ENCODE measurements around the gene SKI. TPM values are rescaled to one million over a fixed set of nuclear protein-coding genes. Genes with fewer than 3 reads are reported as not detected.

Gene SKI
- total and polyA plus RNA-seq, 9 of the 15 experiments (the other 6 are each of a cell fraction or from before 2014, with no cell fraction given) = 0.10 to 60.5 (median 4.6) TPM

DNA sequence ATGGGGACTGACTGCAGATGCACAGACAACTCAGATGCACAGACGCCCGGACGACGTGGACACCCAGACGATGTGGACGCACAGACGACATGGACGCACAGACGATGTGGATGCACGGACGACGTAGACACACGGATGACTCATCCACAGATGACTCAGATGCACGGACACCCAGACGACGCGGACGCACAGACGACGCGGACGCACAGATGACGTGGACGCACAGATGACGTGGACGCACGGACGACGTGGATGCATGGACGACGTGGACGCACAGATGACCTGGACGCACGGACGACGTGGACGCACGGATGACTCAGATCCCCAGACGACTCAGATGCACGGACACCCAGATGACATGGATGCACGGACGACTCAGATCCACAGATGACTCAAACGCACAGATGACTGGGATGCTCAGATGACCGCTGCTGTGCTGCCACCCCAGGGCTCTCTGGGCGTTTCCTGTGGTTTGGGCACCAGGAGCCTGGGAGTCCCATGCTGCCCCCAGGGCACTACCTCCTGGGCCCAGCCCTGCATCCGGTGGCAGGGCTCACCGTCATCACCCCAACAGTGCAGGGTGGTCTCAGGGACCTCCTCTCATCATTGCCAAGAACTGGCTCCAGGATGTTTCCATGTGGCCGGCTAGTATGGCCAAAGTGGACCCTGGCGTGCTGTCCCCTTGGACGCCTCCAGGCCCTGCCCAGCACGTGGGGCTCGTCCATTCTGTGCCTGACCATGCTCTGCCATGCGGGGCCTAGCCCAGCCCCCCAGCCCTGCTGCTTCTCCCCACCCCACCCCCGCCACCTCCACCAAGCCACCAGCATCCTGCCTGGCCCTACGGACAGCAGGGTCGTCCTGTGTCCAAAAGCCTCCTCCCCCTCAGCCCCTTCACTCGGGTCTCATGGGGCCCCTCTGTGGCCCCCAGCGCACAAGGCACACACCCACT, 47.5 kb upstream of the SKI start (continued):
- no peak for TF ChIP-seq GTF2B (IDR thresholded peaks at IDR 0.05; ENCODE audit: extremely low read depth, insufficient read length)
- peak in 1 of 2 experiments; percentile 96; a peak in 2 of 4 replicates for TF ChIP-seq CSDE1 (IDR thresholded peaks at IDR 0.05)
- TF ChIP-seq ZBTB17 (CRISPR knock-in tag; IDR thresholded peaks at IDR 0.05) = peak; percentile 95
- TF ChIP-seq CHD2 (IDR thresholded peaks at IDR 0.05; ENCODE audit: low read depth, low read length) = no peak
- no peak for TF ChIP-seq BRCA1 (IDR thresholded peaks at IDR 0.05)
- TF ChIP-seq BRCA1 (CRISPR knock-in tag; IDR thresholded peaks at IDR 0.05) = peak; percentile 55; the same call in 1 of the 2 replicates
- no peak for TF ChIP-seq RAD51 (IDR thresholded peaks at IDR 0.05; ENCODE audit: borderline replicate concordance, low read depth)
- TF ChIP-seq ZNF766 (CRISPR knock-in tag; conservative IDR thresholded peaks at IDR 0.05) = no peak
- peak; percentile 77 for TF ChIP-seq TRIM28 (IDR thresholded peaks at IDR 0.05)
- no peak for TF ChIP-seq CHCHD3 (CRISPR knock-in tag; IDR thresholded peaks at IDR 0.05)
- TF ChIP-seq ZNF436 (CRISPR knock-in tag; IDR thresholded peaks at IDR 0.05) = no peak
- TF ChIP-seq NCOA2 (IDR thresholded peaks at IDR 0.05; ENCODE audit: partially characterized antibody in 2 of 2) = no peak
- no peak for TF ChIP-seq THRA (IDR thresholded peaks at IDR 0.05)
- peak; percentile 87 for TF ChIP-seq EP300 (IDR thresholded peaks at IDR 0.05; ENCODE audit: low read length)
- TF ChIP-seq MAZ (CRISPR knock-in tag; conservative IDR thresholded peaks at IDR 0.05 in 1 of 2, IDR thresholded peaks at IDR 0.05 in 1 of 2) = no peak
- peak; percentile 98 for TF ChIP-seq TAF9B (IDR thresholded peaks at IDR 0.05; ENCODE audit: partially characterized antibody)
- TF ChIP-seq DMBX1 (CRISPR knock-in tag; IDR thresholded peaks at IDR 0.05; ENCODE audit: borderline replicate concordance) = 0 out of 2 replicates have a peak, but pooled peaks have one; percentile 14
- no peak; the same call in 1 of the 2 replicates for TF ChIP-seq FOXK1 (CRISPR knock-in tag; IDR thresholded peaks at IDR 0.05; ENCODE audit: borderline replicate concordance)
- TF ChIP-seq SUPT5H (IDR thresholded peaks at IDR 0.05) = peak; percentile 70
- no peak for TF ChIP-seq FOXJ3 (CRISPR knock-in tag; IDR thresholded peaks at IDR 0.05)
- no peak for TF ChIP-seq EWSR1 (IDR thresholded peaks at IDR 0.05; ENCODE audit: borderline replicate concordance, low read depth, partially characterized antibody)
- no peak for TF ChIP-seq SNIP1 (IDR thresholded peaks at IDR 0.05; ENCODE audit: low read depth)
- no peak for TF ChIP-seq HDAC8 (tag; IDR thresholded peaks at IDR 0.05)
- TF ChIP-seq ZC3H8 (IDR thresholded peaks at IDR 0.05) = no peak
- peak; percentile 84 for TF ChIP-seq PHF20 (IDR thresholded peaks at IDR 0.05; ENCODE audit: partially characterized antibody)
- TF ChIP-seq, protein P1, sequence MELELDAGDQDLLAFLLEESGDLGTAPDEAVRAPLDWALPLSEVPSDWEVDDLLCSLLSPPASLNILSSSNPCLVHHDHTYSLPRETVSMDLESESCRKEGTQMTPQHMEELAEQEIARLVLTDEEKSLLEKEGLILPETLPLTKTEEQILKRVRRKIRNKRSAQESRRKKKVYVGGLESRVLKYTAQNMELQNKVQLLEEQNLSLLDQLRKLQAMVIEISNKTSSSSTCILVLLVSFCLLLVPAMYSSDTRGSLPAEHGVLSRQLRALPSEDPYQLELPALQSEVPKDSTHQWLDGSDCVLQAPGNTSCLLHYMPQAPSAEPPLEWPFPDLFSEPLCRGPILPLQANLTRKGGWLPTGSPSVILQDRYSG (tag; conservative IDR thresholded peaks at IDR 0.05; ENCODE audit: low read depth) = peak; percentile 94; the same call in 1 of the 2 replicates
- TF ChIP-seq SLC30A9 (CRISPR knock-in tag; IDR thresholded peaks at IDR 0.05) = no peak
- no peak for TF ChIP-seq HMG20A (CRISPR knock-in tag; conservative IDR thresholded peaks at IDR 0.05)

Measured in K562 (cell line).